Fibroblast of skin of back (primary cell): ENCODE results near the gene LYPD6B. TPM values are rescaled to one million over a fixed set of nuclear protein-coding genes. Genes with fewer than 3 reads are reported as not detected.

Experiments
- DNase-seq: peaks from one replicate; pipeline ENCODE4 v3.0.0-alpha.2; 2013
- polyA plus RNA-seq, 2 experiments: library from polyadenylated mRNA; unstranded; fragments of 120-200 nt; gene quantifications; one replicate each; pipeline ENCODE4 v1.2.1, GENCODE V29; 2013; ENCODE audit not compliant: insufficient read length in 2 of 2

Gene LYPD6B, protein sequence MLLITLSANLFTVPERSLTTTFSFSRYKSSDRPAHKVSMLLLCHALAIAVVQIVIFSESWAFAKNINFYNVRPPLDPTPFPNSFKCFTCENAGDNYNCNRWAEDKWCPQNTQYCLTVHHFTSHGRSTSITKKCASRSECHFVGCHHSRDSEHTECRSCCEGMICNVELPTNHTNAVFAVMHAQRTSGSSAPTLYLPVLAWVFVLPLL
- 5.1 TPM for polyA plus RNA-seq (2013, experiment 1 of 2; ENCODE audit: insufficient read length)
- polyA plus RNA-seq (2013, experiment 2 of 2; ENCODE audit: insufficient read length): 3.9 TPM

DNA sequence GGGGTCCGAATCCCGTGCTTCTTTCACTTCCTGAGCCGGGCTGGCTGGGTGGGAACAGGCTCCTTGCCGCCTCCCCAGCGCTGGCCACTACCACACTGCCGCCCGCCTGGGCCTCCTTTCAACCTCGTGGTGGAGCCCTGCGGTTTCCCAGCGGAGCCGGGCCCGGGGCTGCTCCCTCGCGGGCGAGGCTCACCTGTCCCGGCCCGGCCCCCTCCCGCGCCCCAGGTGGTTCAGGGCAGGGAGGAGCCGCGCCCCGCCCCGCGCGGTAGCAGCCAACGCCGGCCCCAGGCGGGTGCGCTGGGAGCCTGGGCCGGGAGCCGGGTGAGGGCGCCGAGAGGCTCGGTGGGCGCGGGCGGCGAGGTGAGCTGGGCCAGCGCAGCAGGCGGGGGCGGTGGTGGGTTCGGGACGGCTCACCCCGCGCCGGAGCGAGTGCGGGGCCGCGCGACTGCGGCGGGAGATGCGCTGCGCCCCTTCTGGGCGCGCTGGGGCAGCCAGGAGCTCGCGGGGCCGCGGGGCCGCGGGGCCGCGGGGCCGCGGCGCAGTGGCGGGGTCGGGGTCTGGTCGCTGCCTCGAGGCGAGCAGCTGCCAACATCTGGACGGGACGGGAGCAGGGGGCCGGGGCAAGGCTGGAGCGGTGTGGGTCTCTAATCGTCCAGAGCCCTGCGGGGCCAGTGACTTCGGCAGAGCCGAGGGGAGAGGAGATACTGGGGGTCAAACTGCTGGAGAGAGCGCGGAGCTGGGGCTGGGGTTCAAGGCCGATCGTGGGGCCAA, at the start of gene LYPD6B:
Gene LYPD6B, plus strand, starts transcription at position 258 of the 771 bp plus-strand sequence. CDS start 92,250 bp downstream, outside the sequence.
- peak; percentile 13 for DNase-seq

DNA sequence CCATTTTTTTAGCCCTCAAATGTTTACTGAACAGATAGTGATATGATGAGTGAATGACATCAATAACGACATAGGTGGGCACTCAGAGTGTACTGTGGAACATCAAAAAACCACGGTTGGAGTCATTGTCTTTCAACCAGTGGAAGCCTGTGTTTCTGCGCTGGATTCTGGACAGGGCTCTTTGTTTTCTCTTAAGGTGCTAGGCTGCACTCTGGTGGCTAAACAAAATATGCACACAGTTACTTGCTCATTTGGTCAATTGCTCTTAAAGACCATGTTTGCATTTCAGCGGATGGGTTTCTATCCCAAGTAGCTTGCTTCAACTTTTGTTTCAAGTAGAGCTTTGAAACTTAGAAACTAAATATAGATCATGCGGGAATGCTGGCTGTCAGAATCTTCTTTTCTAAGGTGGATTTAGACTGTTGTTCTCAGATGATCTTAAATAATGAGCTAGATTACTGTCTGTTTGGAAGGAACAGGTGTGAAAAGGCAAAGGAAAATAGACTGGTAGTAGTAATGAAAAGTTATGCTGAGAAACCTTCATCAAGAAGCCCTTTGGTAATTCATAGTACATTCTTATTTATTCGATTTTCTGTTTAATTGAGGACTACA, 48.5 kb upstream of the LYPD6B start:
- peak; percentile 73 for DNase-seq

DNA sequence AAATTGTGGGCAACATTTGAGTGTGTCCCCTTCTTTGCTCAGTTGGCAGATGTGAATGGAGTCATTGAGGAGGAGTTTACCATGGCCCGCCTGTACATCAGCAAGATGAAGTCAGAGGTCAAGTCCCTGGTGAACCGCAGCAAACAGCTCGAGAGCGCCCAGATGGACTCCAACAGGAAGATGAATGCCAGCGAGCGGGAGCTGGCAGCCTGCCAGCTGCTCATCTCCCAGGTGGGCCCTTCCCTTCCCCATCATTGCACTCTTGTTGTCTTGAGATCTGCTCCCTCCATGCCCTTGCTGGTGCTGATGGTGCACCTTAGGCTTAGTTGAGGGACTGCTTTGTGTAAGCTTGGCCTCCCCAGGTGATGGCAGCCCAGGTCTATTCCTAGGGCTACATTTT, 47.5 kb upstream of the LYPD6B start:
- DNase-seq: no peak

- no peak for DNase-seq
These were observed 46.1 kb upstream of the LYPD6B start for GRCh38 chr2:148992448-148992847.

GRCh38 chr2:148993351-148993750, 45.1 kb upstream of the LYPD6B start:
- no peak for DNase-seq

GRCh38 chr2:148994341-148994740, 44.2 kb upstream of the LYPD6B start:
- no peak for DNase-seq

DNA sequence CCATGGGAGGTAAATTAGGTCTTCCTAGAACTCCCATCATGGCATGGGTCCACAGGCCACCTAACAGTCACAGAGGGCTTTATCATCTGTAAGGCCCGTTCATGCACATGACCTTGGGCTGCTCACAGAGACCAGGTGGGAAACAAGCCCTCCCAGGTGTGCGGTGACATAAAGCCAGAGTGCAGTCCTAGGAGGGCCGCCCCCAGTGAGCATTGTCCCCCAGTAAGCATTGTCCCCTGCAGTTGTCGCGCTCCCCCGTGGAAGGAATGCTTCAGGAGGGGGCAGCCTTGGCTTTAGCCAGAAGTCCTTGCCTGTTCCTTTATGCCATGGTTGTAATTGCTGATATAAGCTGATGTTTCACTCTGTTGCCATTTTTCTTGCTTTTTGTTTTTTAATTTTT, 41.7 kb upstream of the LYPD6B start:
- DNase-seq: no peak

DNA sequence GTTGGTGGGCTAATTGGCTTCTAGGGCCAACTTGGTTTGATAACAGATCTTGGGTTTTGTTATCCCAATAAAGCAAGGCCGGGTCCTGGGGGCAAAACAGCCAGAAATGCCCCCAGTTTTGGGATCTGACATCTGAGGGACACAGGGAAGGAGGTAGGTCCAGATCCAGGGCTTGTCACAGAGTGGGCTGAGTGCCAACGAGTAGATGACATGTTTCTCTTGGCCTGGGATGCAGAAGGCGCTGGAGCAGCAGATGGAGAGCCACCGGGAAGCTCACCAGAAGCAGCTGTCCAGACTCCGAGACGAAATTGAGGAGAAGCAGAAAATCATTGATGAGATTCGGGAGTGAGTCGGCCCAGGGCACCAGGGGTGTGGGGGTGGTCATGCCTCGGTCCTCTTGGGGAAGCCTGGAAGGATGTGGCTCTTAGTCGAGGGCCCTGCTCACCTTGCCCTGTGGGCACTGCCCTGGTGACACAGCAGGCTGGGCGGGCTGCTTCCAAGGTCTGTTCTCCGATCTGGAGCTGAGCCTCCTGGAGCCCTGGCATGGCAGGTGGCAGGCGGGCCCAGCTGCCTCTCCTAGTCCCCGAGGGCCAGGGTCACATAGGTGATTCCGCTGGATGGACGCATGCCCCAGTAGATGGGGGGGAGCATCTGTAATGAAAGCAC, 40.2 kb upstream of the LYPD6B start:
- no peak for DNase-seq

DNA sequence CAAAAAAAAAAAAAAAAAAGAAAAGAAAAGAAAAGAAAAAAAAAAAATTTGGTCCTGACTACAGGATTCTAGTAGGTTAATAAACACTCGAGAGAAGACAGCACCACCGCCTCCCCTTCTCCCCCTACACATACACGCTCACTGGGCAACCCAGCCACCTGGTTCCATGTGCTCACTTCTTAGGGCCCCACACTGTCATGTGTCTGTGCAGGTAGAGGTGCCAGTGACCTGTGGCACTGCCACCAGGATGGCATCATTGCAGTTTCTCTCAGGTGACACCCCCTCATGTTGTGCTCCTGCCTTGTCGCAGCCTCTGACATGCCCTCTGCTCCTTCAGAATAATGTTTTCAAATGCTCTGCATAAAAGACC, 39.7 kb upstream of the LYPD6B start:
- DNase-seq: no peak

GRCh38 chr2:148999451-148999921, 39.0 kb upstream of the LYPD6B start:
- DNase-seq: no peak

- no peak for DNase-seq
These were observed 38.2 kb upstream of the LYPD6B start for GRCh38 chr2:149000158-149000938.

DNA sequence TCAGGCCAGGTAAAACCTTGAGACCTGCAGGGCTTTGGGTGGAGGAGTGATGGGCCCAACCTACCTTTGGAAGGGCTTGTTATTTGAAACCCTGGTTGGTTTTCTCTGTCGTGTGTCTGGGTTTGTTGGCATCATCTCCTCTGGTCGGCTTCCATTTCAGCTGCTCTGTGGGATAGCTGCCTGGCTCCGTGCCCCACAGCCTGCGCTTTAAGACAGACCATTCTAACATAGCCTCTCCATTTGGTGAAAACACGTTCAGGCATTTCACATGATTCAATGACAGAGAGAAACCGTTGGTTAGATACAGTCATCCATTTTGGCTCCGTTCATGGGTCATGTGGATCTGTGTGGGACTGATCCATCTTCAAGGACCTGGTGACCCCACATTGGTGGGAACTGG, 37.0 kb upstream of the LYPD6B start:
- no peak for DNase-seq

GRCh38 chr2:149002378-149002890, 36.1 kb upstream of the LYPD6B start:
- DNase-seq: no peak

GRCh38 chr2:149002891-149003740, 35.4 kb upstream of the LYPD6B start:
- DNase-seq: no peak

DNA sequence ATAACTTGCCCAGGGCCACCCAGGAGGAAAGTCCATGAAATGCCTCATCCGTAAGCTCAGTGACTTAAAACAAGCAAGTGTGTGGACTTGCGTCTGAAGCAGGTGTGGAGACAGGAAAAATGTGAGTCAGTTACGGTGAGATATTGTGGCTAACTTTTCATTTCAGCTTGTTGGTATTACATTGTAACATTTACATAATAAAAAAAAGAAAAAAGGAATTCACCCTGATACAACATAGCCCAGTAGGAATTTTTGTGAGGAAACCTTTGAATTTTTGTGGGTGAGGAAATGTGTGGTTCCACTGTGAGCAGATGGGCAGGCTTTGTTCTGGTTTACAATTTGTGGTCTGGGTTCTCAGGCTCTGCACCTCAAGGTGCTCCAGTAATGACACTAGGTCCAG, 33.7 kb upstream of the LYPD6B start:
- DNase-seq: no peak

- DNase-seq: peak; percentile 24
These were observed 32.9 kb upstream of the LYPD6B start for GRCh38 chr2:149005471-149006077.

- DNase-seq: no peak
These were observed 31.5 kb upstream of the LYPD6B start for GRCh38 chr2:149006883-149007543.

- DNase-seq: no peak
These were observed 30.1 kb upstream of the LYPD6B start for GRCh38 chr2:149008381-149008780.

DNA sequence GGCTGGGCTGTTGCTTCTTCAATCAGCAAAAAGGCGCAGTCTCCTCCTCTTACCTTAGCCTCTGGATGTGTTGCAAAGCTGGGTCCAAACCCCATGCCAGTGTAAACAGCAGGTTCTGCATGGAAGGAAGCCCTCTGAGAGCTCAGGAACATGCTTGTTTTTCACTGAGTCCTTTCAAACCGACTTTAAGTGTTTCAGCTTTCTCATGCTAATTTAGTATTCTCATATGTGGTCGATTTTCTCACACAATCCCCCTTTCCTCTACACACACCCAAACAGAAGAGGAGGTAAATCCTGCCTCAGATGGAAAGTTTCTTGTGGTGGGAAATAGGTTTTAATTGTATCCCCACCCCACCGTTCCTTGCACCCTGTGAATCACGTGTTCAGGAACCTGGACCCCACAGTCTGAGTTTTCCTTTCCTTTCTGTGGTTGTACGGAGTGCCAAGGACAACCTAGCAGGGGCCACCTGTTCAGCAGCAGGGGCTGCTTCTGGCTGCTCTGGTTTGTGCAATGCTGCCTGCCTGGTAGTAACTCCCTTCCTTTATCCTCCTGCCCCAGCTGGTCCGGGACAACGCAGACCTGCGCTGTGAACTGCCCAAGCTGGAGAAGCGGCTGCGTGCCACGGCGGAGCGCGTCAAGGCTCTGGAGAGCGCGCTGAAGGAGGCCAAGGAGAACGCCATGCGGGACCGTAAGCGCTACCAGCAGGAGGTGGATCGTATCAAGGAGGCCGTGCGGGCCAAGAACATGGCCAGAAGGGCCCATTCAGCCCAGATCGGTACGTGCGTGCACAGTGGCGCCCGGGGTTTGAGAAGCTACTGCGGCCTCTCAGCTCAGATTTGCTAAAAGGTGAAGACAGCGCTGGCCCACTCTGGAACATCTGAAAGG, 28.7 kb upstream of the LYPD6B start:
- DNase-seq: no peak
